Sigmoid colon (tissue), 4 donors: ENCODE data around the gene SRSF9.

Experiments used
- EP300 ChIP-seq, 4 donors: sonication (generic); formaldehyde crosslinking; IDR thresholded peaks; one replicate each; pipeline ENCODE4 v1.6.1; 2017; ENCODE audit warnings: antibody characterized with exemption in 4 of 4
- POLR2A ChIP-seq, 2 donors: fragments of 450-650 bp; IDR thresholded peaks; one replicate each; pipeline ENCODE4 v1.6.1; 2016; ENCODE audit warnings: antibody characterized with exemption in 2 of 2, mild to moderate bottlenecking in 2 of 2, moderate library complexity in 2 of 2
- TF ChIP-seq, protein P1 (sequence below), 4 experiments: fragments of 450-650 bp in 3 of 4; fragments of 200-600 bp in 1 of 4; IDR thresholded peaks; one replicate each; pipeline ENCODE4 v1.5.1; 2016 to 2019; ENCODE audit warnings: antibody characterized with exemption in 4 of 4, mild to moderate bottlenecking in 3 of 4, moderate library complexity in 2 of 4

GRCh38 chr12:120514002-120514401 lies 44.5 kb upstream of the SRSF9 start:
- TF ChIP-seq, protein P1, sequence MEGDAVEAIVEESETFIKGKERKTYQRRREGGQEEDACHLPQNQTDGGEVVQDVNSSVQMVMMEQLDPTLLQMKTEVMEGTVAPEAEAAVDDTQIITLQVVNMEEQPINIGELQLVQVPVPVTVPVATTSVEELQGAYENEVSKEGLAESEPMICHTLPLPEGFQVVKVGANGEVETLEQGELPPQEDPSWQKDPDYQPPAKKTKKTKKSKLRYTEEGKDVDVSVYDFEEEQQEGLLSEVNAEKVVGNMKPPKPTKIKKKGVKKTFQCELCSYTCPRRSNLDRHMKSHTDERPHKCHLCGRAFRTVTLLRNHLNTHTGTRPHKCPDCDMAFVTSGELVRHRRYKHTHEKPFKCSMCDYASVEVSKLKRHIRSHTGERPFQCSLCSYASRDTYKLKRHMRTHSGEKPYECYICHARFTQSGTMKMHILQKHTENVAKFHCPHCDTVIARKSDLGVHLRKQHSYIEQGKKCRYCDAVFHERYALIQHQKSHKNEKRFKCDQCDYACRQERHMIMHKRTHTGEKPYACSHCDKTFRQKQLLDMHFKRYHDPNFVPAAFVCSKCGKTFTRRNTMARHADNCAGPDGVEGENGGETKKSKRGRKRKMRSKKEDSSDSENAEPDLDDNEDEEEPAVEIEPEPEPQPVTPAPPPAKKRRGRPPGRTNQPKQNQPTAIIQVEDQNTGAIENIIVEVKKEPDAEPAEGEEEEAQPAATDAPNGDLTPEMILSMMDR (IDR thresholded peaks at IDR 0.05), result no peak
- no peak for TF ChIP-seq EP300 (IDR thresholded peaks at IDR 0.05)
- no peak for TF ChIP-seq POLR2A (IDR thresholded peaks at IDR 0.05)
